Tibial nerve (tissue), 4 donors: ENCODE data around the gene SIRT3. TPM values are rescaled to one million over a fixed set of nuclear protein-coding genes. Genes with fewer than 3 reads are reported as not detected.

Source experiments
- DNase-seq, 2 donors: peaks; one replicate each; pipeline ENCODE4 v3.0.0-alpha.2; 2019; ENCODE audit warnings: low spot score in 2 of 2
- H3K27ac ChIP-seq, 4 donors: fragments of 200-600 bp; sonication (generic) in 3 of 4; one replicate each; pipeline ENCODE4 v1.5.1; 2017 to 2019; ENCODE audit warnings: mild to moderate bottlenecking in 1 of 4
- H3K27me3 ChIP-seq, 2 donors: fragments of 200-600 bp; sonication (generic) in 1 of 2; one replicate each; pipeline versions ENCODE4 v1.5.1 to v1.6.0; 2017 to 2019
- H3K36me3 ChIP-seq, 3 donors: fragments of 200-600 bp; sonication (generic); one replicate each; pipeline ENCODE4 v1.5.1; 2018 to 2019
- H3K4me1 ChIP-seq, 4 donors: fragments of 200-600 bp; sonication (generic) in 3 of 4; one replicate each; pipeline ENCODE4 v1.5.1; 2017 to 2019
- H3K4me3 ChIP-seq, 4 donors: fragments of 200-600 bp; sonication (generic) in 3 of 4; one replicate each; pipeline ENCODE4 v1.5.1; 2017 to 2019; ENCODE audit warnings: mild to moderate bottlenecking in 1 of 4, moderate library complexity in 1 of 4
- H3K9me3 ChIP-seq, 4 donors: fragments of 200-600 bp; sonication (generic) in 3 of 4; one replicate each; pipeline ENCODE4 v1.5.1; 2017 to 2019
- EP300 ChIP-seq, 2 donors: sonication (generic); formaldehyde crosslinking; IDR thresholded peaks; one replicate each; pipeline ENCODE4 v1.6.1; 2017; ENCODE audit warnings: antibody characterized with exemption in 2 of 2, mild to moderate bottlenecking in 1 of 2
- POLR2A ChIP-seq, 2 donors: fragments of 450-650 bp; IDR thresholded peaks; one replicate each; pipeline ENCODE4 v1.6.1; 2017; ENCODE audit warnings: antibody characterized with exemption in 2 of 2, mild to moderate bottlenecking in 2 of 2, moderate library complexity in 2 of 2
- WGBS, 2 donors: methylation state at CpG; one replicate each; pipeline ENCODE4 v1.1.5; 2018; 5-methylcytosine and 5-hydroxymethylcytosine counted together
- total RNA-seq, 4 donors: library from RNA; depleted of rRNA; stranded (reverse); fragments of >200 nt; gene quantifications; one replicate each; pipeline ENCODE4 v1.1.0, GENCODE V29; 2016
- TF ChIP-seq, protein P1 (sequence below), 5 experiments: fragments of 200-600 bp in 3 of 5; fragments of 450-650 bp in 2 of 5; sonication (generic) in 3 of 5; IDR thresholded peaks; one replicate each; pipeline ENCODE4 v1.5.1; 2016 to 2019; ENCODE audit warnings: antibody characterized with exemption in 5 of 5, mild to moderate bottlenecking in 3 of 5, moderate library complexity in 2 of 5

Gene SIRT3
- total RNA-seq, 4 donors from 2014 or later: 14.9 to 23.4 (median 17.5) TPM

DNA sequence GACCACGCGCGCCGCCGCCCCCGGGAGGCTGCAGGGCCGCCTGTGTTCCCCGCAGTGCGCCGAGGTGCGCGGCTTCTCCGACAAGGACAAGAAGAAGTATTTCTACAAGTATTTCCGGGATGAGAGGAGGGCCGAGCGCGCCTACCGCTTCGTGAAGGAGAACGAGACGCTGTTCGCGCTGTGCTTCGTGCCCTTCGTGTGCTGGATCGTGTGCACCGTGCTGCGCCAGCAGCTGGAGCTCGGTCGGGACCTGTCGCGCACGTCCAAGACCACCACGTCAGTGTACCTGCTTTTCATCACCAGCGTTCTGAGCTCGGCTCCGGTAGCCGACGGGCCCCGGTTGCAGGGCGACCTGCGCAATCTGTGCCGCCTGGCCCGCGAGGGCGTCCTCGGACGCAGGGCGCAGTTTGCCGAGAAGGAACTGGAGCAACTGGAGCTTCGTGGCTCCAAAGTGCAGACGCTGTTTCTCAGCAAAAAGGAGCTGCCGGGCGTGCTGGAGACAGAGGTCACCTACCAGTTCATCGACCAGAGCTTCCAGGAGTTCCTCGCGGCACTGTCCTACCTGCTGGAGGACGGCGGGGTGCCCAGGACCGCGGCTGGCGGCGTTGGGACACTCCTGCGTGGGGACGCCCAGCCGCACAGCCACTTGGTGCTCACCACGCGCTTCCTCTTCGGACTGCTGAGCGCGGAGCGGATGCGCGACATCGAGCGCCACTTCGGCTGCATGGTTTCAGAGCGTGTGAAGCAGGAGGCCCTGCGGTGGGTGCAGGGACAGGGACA, 44.8 kb upstream of the SIRT3 start:
- DNase-seq: no peak
- Histone ChIP-seq H3K4me3 (peak overlapping the region in 3 of 4 donors; percentile 15 to 62 (median 37)), H3K4me1 (peaks cover 0 to 30% (median 24%) of the 10 kb centered on the region in 4 donors), H3K27me3 (peaks cover 4 to 78% of the 10 kb centered on the region in 2 donors), H3K36me3 (no peaks in the 10 kb centered on the region), H3K9me3 (peaks cover 0 to 4% (median 0%) of the 10 kb centered on the region in 4 donors), H3K27ac (peak overlapping the region in 1 of 4 donors; percentile 71)
- TF ChIP-seq EP300 (IDR thresholded peaks at IDR 0.05): no peak
- TF ChIP-seq POLR2A (IDR thresholded peaks at IDR 0.05): no peak
- TF ChIP-seq, protein P1, sequence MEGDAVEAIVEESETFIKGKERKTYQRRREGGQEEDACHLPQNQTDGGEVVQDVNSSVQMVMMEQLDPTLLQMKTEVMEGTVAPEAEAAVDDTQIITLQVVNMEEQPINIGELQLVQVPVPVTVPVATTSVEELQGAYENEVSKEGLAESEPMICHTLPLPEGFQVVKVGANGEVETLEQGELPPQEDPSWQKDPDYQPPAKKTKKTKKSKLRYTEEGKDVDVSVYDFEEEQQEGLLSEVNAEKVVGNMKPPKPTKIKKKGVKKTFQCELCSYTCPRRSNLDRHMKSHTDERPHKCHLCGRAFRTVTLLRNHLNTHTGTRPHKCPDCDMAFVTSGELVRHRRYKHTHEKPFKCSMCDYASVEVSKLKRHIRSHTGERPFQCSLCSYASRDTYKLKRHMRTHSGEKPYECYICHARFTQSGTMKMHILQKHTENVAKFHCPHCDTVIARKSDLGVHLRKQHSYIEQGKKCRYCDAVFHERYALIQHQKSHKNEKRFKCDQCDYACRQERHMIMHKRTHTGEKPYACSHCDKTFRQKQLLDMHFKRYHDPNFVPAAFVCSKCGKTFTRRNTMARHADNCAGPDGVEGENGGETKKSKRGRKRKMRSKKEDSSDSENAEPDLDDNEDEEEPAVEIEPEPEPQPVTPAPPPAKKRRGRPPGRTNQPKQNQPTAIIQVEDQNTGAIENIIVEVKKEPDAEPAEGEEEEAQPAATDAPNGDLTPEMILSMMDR (IDR thresholded peaks at IDR 0.05): no peak
- 9 to 12% methylated on average over 38 to 54 of the region's 79 CpGs for WGBS, 2 donors

DNA sequence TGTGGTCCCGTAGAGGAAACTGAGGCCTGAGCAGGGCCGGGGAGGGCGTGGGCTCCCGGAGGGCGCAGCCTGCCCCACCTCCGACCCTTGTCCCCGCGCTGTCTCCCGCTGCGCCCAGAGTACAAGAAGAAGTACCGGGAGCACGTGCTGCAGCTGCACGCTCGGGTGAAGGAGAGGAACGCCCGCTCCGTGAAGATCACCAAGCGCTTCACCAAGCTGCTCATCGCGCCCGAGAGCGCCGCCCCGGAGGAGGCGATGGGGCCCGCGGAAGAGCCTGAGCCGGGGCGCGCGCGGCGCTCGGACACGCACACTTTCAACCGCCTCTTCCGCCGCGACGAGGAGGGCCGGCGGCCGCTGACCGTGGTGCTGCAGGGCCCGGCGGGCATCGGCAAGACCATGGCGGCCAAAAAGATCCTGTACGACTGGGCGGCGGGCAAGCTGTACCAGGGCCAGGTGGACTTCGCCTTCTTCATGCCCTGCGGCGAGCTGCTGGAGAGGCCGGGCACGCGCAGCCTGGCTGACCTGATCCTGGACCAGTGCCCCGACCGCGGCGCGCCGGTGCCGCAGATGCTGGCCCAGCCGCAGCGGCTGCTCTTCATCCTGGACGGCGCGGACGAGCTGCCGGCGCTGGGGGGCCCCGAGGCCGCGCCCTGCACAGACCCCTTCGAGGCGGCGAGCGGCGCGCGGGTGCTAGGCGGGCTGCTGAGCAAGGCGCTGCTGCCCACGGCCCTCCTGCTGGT, 44.0 kb upstream of the SIRT3 start:
- Histone ChIP-seq H3K27ac (peak overlapping the region in 2 of 4 donors; percentile 6 to 71), H3K36me3 (no peaks in the 10 kb centered on the region), H3K27me3 (peaks cover 4 to 73% of the 10 kb centered on the region in 2 donors), H3K4me1 (peaks cover 0 to 30% (median 24%) of the 10 kb centered on the region in 4 donors), H3K9me3 (peaks cover 0 to 4% (median 0%) of the 10 kb centered on the region in 4 donors), H3K4me3 (peak overlapping the region; percentile 3 to 62 (median 26))
- no peak for DNase-seq
- WGBS, 2 donors: 4 to 5% methylated on average over 17 to 34 of the region's 85 CpGs
- no peak for TF ChIP-seq EP300 (IDR thresholded peaks at IDR 0.05)
- TF ChIP-seq, protein P1 (IDR thresholded peaks at IDR 0.05): no peak
- no peak for TF ChIP-seq POLR2A (IDR thresholded peaks at IDR 0.05)

DNA sequence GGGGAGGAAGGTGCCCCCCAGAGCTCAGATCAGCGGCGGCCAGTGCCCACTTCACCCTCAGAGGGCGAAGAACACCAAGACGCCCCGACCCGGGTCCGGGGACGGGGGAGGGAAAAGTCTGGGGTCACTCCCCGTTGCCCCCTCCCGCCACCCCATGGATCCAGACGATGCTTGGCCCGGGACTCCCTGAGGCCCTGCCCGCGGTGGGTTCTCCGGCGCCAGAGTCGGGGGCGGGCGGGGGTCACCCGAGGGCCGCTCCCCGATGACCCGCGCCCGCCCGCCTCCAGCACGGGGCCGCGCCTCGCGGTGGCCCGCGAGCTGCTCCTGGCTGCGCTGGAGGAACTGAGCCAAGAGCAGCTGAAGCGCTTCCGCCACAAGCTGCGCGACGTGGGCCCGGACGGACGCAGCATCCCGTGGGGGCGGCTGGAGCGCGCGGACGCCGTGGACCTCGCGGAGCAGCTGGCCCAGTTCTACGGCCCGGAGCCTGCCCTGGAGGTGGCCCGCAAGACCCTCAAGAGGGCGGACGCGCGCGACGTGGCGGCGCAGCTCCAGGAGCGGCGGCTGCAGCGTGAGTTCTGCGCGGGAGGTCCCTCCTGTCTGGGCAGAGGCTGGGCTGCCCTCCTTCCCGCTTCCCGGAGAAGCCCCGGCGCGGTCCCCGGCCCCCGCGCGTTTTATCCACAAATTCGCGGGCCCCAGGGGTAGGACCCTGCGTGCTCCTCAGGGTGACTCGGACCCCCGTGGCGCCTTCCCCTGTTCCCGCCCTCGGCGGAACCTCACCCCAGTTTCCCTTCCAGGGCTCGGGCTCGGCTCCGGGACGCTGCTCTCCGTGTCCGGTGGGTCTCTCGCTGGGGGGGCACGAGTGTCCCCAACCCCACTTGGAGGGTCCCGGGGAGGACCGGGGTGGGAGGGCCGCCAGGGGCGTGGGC, 43.2 kb upstream of the SIRT3 start:
- H3K27me3 ChIP-seq: peaks cover 4 to 64% of the 10 kb centered on the region in 2 donors
- peaks cover 0 to 4% (median 0%) of the 10 kb centered on the region in 4 donors for H3K9me3 ChIP-seq
- no peaks in the 10 kb centered on the region for H3K36me3 ChIP-seq
- peak overlapping the region in 2 of 4 donors; percentile 6 to 71 for H3K27ac ChIP-seq
- peak in 1 of 2 donors; percentile 8 for DNase-seq
- TF ChIP-seq POLR2A (IDR thresholded peaks at IDR 0.05) (no peak), EP300 (IDR thresholded peaks at IDR 0.05) (no peak)
- TF ChIP-seq, protein P1 (IDR thresholded peaks at IDR 0.05): no peak
- H3K4me1 ChIP-seq: peaks cover 0 to 30% (median 24%) of the 10 kb centered on the region in 4 donors
- 9 to 27% methylated on average over 25 to 34 of the region's 97 CpGs for WGBS, 2 donors
- peak overlapping the region; percentile 3 to 62 (median 26) for H3K4me3 ChIP-seq

DNA sequence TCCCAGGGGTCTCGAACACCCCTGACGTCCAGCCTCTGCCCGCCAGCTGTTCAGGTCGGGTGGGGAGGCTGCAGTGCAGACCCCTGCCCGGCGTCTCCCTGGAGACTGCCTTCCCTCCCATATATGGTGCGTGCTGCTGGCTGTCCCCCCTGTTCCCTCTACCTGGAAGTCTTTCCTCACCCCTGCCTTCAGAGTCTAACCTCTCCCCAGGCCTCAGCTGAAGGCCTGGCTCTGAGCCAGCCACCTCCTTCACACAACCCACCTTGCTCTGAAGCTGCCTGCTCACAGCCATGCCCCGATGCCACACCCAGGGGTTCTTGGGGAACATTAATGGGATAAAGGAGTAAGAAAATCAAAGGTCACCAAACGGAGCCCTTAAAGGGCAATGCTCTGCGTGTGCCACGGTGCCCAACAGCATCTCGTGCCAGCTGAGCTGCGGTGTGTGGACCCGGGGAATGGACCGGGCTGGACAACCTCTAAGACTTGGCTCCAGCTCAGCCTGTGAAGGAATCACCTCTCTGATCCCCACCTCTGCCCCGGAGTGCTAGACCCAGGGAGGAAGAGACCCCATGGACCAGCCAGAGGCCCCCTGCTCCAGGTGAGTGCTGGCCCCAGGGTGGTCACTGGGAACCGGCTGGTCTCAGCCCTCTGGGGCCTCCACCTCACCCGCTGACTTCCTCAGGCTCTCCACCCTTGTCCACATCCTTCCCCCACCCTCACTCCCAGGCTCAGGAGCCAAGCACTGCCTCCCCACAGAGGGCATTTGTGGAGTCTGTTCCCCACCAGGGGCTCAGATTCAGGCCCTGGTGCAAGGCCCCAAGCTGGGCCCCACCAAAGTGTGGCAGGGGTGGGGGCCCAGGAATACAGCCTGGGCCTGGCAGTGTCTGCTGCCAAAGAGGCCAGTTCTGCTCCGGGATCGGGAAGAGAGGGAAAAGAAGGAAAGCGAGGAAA, 42.1 kb upstream of the SIRT3 start, which contains the start of gene NLRP6:
NLRP6 (plus strand) TSS at position 407 of the 951 bp plus-strand sequence; CDS start at position 570, 163 bp downstream.
- 69 to 82% methylated on average over 15 to 21 of the region's 21 CpGs for WGBS, 2 donors
- TF ChIP-seq POLR2A (IDR thresholded peaks at IDR 0.05) (no peak), EP300 (IDR thresholded peaks at IDR 0.05) (no peak)
- TF ChIP-seq, protein P1 (IDR thresholded peaks at IDR 0.05): no peak
- peaks cover 0 to 4% (median 0%) of the 10 kb centered on the region in 4 donors for H3K9me3 ChIP-seq
- H3K4me3 ChIP-seq: peak within 1 kb of the TSS in 2 of 4 donors; percentile 37 to 62
- peak in 1 of 2 donors; percentile 12 for DNase-seq
- H3K4me1 ChIP-seq: peaks cover 0 to 30% (median 24%) of the 10 kb centered on the region in 4 donors
- H3K36me3 ChIP-seq: no peaks in the 10 kb centered on the region
- H3K27me3 ChIP-seq: peaks cover 4 to 54% of the 10 kb centered on the region in 2 donors
- peak within 1 kb of the TSS in 1 of 4 donors; percentile 71 for H3K27ac ChIP-seq
